Measurements from ENCODE around the gene ATP6V0A1. TPM values are rescaled to one million over a fixed set of nuclear protein-coding genes. Genes with fewer than 3 reads are reported as not detected.
"Not testable (repeated sequence)": the region's sequence is repeated elsewhere in the genome, so short reads cannot be mapped to it uniquely, and the experiment has no call there.

Gene ATP6V0A1
- total RNA-seq, 1 experiment from 2014 or later = 54.6 TPM

DNA sequence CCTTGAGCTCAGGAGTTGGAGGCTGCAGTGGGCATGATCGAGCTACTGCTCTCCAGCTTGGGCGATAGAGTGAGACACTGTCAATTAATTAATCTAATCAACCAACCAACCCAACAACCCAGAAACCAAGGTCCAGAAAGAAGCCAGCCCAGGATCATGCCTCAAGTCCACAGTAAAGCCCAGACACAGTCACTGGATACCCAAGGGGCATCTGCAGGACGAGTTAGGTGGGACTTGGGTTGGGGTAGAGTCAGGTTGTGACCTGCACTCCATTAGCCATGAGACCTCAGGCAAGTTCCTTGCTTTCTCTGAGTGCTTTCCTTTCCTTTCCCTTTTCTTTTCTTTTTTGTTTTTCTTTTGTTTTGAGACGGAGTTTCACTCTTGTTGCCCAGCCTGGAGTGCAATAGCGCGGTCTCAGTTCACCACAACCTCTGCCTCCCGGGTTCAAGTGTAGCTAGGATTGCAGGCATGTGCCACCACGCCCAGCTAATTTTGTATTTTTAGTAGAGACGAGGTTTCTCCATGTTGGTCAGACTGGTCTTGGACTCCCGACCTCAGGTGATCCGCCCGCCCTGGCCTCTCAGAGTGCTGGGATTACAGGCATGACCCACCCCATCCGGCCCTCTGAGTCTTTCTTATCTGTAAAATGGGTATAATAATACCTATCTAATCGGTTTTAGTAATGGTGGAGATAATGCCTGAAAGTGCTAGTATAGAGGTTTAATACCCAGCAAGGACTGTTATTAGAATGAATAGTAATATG is 90.5 kb downstream of the ATP6V0A1 start:
- intact Hi-C loops (cut with micrococcal nuclease; ENCODE audit: unreplicated experiment) = no loop called here
- TF ChIP-seq EZH2 (IDR thresholded peaks at IDR 0.05; ENCODE audit: borderline replicate concordance, low read depth, low read length, poor library complexity, severe bottlenecking) (no peak), CTCF (conservative IDR thresholded peaks at IDR 0.05; ENCODE audit: low read depth, low read length) (no peak)
- no peaks in the 10 kb centered on the region for H3K9me3 ChIP-seq (ENCODE audit: low read depth, low read length, poor library complexity, severe bottlenecking)
- DNase-seq (ENCODE audit: low spot score) = no peak
- H3K27ac ChIP-seq (ENCODE audit: low read depth, low read length, poor library complexity, severe bottlenecking) = no peak overlapping the region
- ChIA-PET CTCF (no interaction called here), POLR2A (ENCODE audit: low non-redundant PET) (no interaction called here)
- no peaks in the 10 kb centered on the region for H3K4me1 ChIP-seq (ENCODE audit: insufficient read depth, low read length, poor library complexity, severe bottlenecking)
- no peaks in the 10 kb centered on the region for H3K36me3 ChIP-seq (ENCODE audit: insufficient read depth, low read length, poor library complexity, severe bottlenecking)
- H3K4me3 ChIP-seq (ENCODE audit: low read depth, low read length, poor library complexity, severe bottlenecking) = peak overlapping the region; percentile 47
- no peaks in the 10 kb centered on the region for H3K27me3 ChIP-seq (replicated peaks; ENCODE audit: insufficient read depth, low read depth, low read length, poor library complexity)
- no TSS peak for BruUV-seq (replicated peaks)

- H3K9me3 ChIP-seq (ENCODE audit: low read depth, low read length, poor library complexity, severe bottlenecking); POLR2A ChIA-PET (ENCODE audit: low non-redundant PET); DNase-seq (ENCODE audit: low spot score); intact Hi-C loops (cut with micrococcal nuclease; ENCODE audit: unreplicated experiment); H3K27me3 ChIP-seq (replicated peaks; ENCODE audit: insufficient read depth, low read depth, low read length, poor library complexity); BruUV-seq (replicated peaks); H3K36me3 ChIP-seq (ENCODE audit: insufficient read depth, low read length, poor library complexity, severe bottlenecking); H3K27ac ChIP-seq (ENCODE audit: low read depth, low read length, poor library complexity, severe bottlenecking); CTCF ChIA-PET; H3K4me1 ChIP-seq (ENCODE audit: insufficient read depth, low read length, poor library complexity, severe bottlenecking): not testable (repeated sequence)
- H3K4me3 ChIP-seq (ENCODE audit: low read depth, low read length, poor library complexity, severe bottlenecking) = peak within 1 kb of the TSS; percentile 64
These were observed 94.1 kb downstream of the ATP6V0A1 start, which contains the start of gene HSD17B1 for GRCh38 chr17:42552736-42553135. Gene HSD17B1, plus strand, starts transcription at chr17:42552923. Its CDS starts 11 bp downstream, at chr17:42552934.

GRCh38 chr17:42553161-42553818 is 94.6 kb downstream of the ATP6V0A1 start:
- Histone ChIP-seq H3K9me3 (ENCODE audit: low read depth, low read length, poor library complexity, severe bottlenecking) (no peaks in the 10 kb centered on the region), H3K27me3 (replicated peaks; ENCODE audit: insufficient read depth, low read depth, low read length, poor library complexity) (no peaks in the 10 kb centered on the region), H3K4me3 (ENCODE audit: low read depth, low read length, poor library complexity, severe bottlenecking) (peak overlapping the region; percentile 64), H3K27ac (ENCODE audit: low read depth, low read length, poor library complexity, severe bottlenecking) (no peak overlapping the region), H3K36me3 (ENCODE audit: insufficient read depth, low read length, poor library complexity, severe bottlenecking) (no peaks in the 10 kb centered on the region), H3K4me1 (ENCODE audit: insufficient read depth, low read length, poor library complexity, severe bottlenecking) (no peaks in the 10 kb centered on the region)
- POLR2A ChIA-PET (ENCODE audit: low non-redundant PET) = no interaction called here
- BruUV-seq (replicated peaks) = no TSS peak
- CTCF ChIA-PET = no interaction called here
- TF ChIP-seq EZH2 (IDR thresholded peaks at IDR 0.05; ENCODE audit: borderline replicate concordance, low read depth, low read length, poor library complexity, severe bottlenecking) = no peak
- no peak for TF ChIP-seq CTCF (conservative IDR thresholded peaks at IDR 0.05; ENCODE audit: low read depth, low read length)
- DNase-seq (ENCODE audit: low spot score) = no peak
- intact Hi-C loops (cut with micrococcal nuclease; ENCODE audit: unreplicated experiment) = no loop called here
